Motor neuron (in vitro differentiated cells): Measurements from ENCODE around the gene OPCML. TPM values are rescaled to one million over a fixed set of nuclear protein-coding genes. Genes with fewer than 3 reads are reported as not detected.

Experiments
- ATAC-seq, 8 experiments: fragments of 200-7000 bp; cut with Tn5 transposase; replicated peaks in 6 of 8; 2 replicates each; pipeline ENCODE4 v1.8.0; 2021; ENCODE audit warnings: mild to moderate bottlenecking in 8 of 8, moderate library complexity in 8 of 8
- H3K27ac ChIP-seq, 2 donors: fragments of 250-450 bp; sonication (Bioruptor Pico); 2 replicates each; pipeline ENCODE4 v1.9.0; 2021; ENCODE audit warnings: antibody characterized with exemption in 2 of 2, mild to moderate bottlenecking in 2 of 2, moderate library complexity in 1 of 2
- H3K4me1 ChIP-seq, 2 donors: fragments of 250-450 bp; sonication (Bioruptor Pico); replicated peaks in 1 of 2; 2 replicates each; pipeline ENCODE4 v1.6.1; 2021; ENCODE audit warnings: antibody characterized with exemption in 2 of 2, mild to moderate bottlenecking in 2 of 2, moderate library complexity in 1 of 2
- H3K4me3 ChIP-seq, 5 donors: fragments of 250-450 bp; sonication (Bioruptor Pico); 2 replicates each; pipeline ENCODE4 v1.9.0; 2021; ENCODE audit warnings: antibody characterized with exemption in 5 of 5, mild to moderate bottlenecking in 5 of 5, moderate library complexity in 4 of 5
- WGBS, 10 experiments: fragments of 450-650 bp; shearing (Covaris generic); methylation state at CpG; one replicate each; pipeline ENCODE4 v1.0.0; 2022; 5-methylcytosine and 5-hydroxymethylcytosine counted together
- in situ Hi-C, 9 experiments: fragments of 400-800 bp; cut with MboI; loops; one replicate each; pipeline ENCODE4 v1.15.0; 2021; ENCODE audit warnings: low sequenced_read_pairs in 9 of 9, low pct_unique_long_range_greater_than_20kb in 2 of 9; ENCODE audit not compliant: unreplicated experiment in 9 of 9
- total RNA-seq, 8 experiments: library from RNA; unstranded; fragments of 300-600 nt; gene quantifications; 2 replicates each; pipeline versions ENCODE4 v1.2.3 to v1.2.4, GENCODE V29; 2022

Gene OPCML
- total RNA-seq, 8 experiments from 2014 or later: 0.40 to 20.1 (median 7.2) TPM

DNA sequence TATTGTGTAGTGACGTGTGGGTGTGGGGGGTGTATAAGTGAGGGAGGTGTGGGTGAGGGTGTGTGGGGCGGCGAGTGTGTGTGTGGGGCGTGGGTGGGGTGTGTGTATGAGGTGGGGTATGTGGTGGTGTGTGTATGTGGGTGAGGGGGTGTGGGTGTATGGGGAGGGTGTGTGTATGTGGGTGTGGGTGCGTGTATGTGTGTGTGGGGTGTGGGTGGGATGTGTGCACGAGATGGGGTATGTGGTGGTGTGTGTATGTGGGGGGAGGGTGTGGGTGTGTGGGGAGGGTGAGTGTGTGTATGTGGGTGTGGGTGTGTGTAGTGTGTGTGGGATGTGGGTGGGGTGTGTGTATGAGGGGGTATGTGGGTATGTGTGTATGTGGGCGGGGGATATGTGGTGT lies 205.5 kb downstream of the OPCML start:
- no peak overlapping the region for H3K4me3 ChIP-seq
- in situ Hi-C loops: no loop called here
- no peak for ATAC-seq
- WGBS, 10 experiments: no CpG with 5 or more reads among the region's 7 CpGs
- peaks cover 2 to 12% of the 10 kb centered on the region in 2 donors for H3K4me1 ChIP-seq
- H3K27ac ChIP-seq: no peak overlapping the region

DNA sequence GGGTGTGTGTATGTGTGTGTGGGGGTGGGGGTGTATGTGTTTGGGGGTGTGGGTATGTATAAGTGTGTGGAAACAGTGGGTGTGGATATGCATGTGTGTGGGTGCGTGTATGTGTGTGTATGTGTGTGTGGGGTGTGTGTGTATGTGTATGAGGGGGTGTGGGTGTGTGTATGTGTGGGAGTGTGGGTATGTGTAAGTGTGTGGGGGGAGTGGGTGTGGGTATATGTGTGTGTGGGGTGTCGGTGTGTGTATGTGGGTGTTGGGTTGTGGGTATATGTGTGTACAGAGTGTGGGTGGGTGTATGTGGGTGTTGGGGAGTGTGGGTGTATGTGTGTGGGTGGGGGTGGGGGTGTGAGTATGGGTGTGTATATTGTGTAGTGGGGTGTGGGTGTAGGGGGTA lies 206.0 kb downstream of the OPCML start:
- Histone ChIP-seq H3K4me1 (peaks cover 2 to 12% of the 10 kb centered on the region in 2 donors), H3K4me3 (no peak overlapping the region), H3K27ac (no peak overlapping the region)
- in situ Hi-C loops: no loop called here
- WGBS, 10 experiments: no CpG with 5 or more reads among the region's 2 CpGs
- no peak for ATAC-seq

DNA sequence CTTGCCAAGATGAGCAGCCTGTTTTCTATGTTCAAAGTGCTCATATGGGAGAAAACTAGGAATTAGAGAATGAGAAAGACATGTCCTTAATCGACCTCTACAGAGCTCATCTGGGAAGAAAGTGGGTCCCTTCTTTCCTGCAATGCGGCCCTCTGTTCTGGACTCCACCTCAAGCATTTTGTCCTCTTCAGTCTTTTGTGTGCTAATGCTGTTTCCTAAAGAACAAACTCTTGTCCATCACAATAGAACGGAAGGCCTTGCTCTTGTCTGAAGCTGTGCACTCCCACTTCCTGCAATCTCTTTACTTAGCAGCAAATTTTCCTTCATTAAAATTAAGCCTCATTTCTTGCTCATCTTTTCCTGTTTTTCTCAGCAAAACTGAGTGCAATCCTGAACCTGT lies 206.6 kb downstream of the OPCML start:
- Histone ChIP-seq H3K27ac (no peak overlapping the region), H3K4me3 (no peak overlapping the region), H3K4me1 (peaks cover 2 to 17% of the 10 kb centered on the region in 2 donors)
- ATAC-seq: no peak
- 0 to 100% (median 50%) methylated on average over 1 to 3 of the region's 3 CpGs; no CpG with 5 or more reads in 1 of the 10 experiments for WGBS, 10 experiments
- in situ Hi-C loops: no loop called here

DNA sequence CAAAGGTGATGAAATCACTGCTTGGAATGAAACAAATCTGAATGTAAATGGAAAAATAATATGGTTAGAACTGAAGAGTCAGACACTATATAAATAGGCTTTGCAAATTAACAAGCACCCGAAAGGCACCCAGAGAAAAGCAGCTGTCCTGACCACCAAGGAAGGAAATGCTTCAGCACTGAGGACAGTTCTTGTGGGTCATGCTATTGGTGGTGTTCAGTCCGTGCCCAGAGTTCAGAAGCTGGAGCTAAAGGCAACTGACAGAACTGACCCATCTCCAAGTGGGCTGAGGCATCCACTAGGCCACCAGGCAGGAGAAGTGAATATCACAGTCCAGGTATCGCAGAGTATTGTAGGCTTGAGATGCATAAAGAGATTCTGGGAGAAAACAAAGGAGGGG lies 208.9 kb downstream of the OPCML start:
- 30 to 88% (median 69%) methylated on average over 1 to 3 of the region's 3 CpGs; no CpG with 5 or more reads in 2 of the 10 experiments for WGBS, 10 experiments
- no peak overlapping the region for H3K4me3 ChIP-seq
- no peak overlapping the region for H3K27ac ChIP-seq
- in situ Hi-C loops: no loop called here
- peaks cover 2 to 17% of the 10 kb centered on the region in 2 donors for H3K4me1 ChIP-seq
- ATAC-seq: peak in 5 of 8 experiments; percentile 20 to 61 (median 32)

DNA sequence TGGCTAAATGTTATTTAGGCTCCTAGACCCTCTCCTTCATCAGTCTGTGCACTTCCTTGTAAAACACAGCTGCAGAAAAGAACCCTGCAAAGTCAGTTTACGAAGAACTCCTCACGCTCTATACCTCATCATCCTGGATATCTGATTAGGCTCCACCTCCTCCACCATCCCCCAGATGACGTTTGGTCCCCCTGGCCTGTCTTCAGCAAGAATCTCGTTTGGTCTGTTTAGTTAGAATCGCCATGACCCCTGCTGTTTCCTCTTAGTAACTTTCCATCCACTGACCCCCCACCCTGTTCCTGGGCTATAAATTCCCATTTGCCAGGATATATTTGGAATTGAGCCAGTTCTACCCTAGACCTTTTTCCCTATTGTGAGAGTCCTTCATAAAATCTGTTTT lies 214.1 kb downstream of the OPCML start:
- WGBS, 10 experiments: 8 to 80% (median 49%) methylated on average over 1 to 5 of the region's 5 CpGs; no CpG with 5 or more reads in 4 of the 10 experiments
- H3K27ac ChIP-seq: no peak overlapping the region
- no peak for ATAC-seq
- H3K4me3 ChIP-seq: no peak overlapping the region
- peaks cover 0 to 6% of the 10 kb centered on the region in 2 donors for H3K4me1 ChIP-seq
- in situ Hi-C loops: no loop called here

DNA sequence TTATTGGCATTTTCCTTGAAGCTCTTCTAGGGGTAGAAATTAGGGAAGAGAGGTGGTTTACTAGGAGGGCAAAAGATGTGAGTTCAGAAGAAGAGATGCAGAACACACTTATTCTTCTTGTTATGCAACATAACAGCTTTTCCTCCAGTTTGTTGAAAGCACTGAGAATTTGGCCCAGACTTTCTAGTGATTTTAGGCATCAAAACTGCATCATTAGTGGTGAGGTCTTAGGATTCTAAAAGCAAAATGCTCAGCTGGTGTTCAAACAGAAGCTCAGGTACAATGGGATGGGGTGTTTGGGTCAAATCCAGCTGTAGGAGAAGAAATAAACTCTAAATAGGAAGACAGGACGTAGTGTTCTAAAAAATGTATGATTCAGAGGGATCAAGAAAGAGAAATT lies 221.1 kb downstream of the OPCML start:
- Histone ChIP-seq H3K4me3 (no peak overlapping the region), H3K27ac (no peak overlapping the region), H3K4me1 (peaks cover 0 to under 1% of the 10 kb centered on the region in 2 donors)
- ATAC-seq: no peak
- WGBS, 10 experiments: 0 to 100% (median 45%) methylated on average over 1 of the region's 1 CpG; no CpG with 5 or more reads in 2 of the 10 experiments
- in situ Hi-C loops: no loop called here

DNA sequence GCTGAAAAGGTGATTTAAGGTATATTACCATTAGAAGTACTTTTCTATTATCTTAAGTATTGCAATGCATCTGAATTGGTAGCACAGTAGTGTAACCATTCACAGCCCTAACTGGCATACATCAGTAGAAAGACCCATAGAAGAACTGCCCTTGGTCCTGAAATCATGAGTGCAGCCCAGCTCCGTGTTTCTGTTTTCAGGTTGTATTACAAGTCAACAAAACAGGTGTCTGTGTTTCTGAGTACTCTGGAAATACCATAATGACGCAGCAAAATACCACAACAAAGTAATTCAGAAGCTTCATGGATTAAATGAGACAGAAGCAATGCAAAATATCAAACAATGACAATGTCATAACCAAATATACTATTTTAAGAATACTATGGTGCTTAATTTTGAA lies 226.3 kb downstream of the OPCML start:
- Histone ChIP-seq H3K4me1 (peaks cover 0 to 13% of the 10 kb centered on the region in 2 donors), H3K4me3 (no peak overlapping the region), H3K27ac (no peak overlapping the region)
- in situ Hi-C loops: no loop called here
- 0 to 79% (median 27%) methylated on average over 1 to 2 of the region's 2 CpGs; no CpG with 5 or more reads in 1 of the 10 experiments for WGBS, 10 experiments
- peak in 1 of 8 experiments; percentile 8 for ATAC-seq

DNA sequence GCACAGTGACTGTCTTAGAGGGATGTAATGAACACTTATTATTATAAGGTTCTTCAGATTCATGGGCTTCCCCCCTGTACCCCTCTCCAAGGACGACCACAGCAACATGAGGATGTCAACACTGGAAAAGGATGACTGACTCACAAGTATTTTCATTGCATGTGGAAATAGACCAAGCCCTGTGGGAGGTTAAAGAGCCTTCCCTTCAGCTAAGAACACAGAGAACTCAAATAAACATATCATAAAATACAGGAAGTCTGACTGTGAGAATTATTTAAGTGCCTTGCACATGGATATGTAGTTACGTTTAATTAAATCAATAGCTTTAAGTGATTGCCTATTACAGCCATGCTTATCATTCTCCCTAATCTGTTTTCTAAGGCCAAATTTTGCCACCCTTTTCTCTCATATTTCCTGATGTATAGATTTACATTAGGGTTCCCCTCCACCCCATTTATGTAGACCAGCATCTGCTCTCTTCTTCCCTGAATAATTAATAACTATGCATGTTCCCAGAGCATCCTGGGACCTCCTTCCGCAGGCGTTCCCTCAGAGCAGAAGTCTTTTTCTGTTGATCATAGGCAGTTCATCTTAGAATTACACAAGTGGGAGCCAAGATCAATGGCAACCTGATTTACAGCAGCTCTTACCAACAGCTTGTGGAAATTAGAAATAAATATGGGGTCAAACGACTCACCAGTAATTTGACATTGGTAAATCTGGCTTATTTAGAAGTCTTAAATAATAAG lies 226.9 kb downstream of the OPCML start:
- 4 to 90% (median 55%) methylated on average over 2 to 5 of the region's 5 CpGs; no CpG with 5 or more reads in 1 of the 10 experiments for WGBS, 10 experiments
- Histone ChIP-seq H3K4me3 (no peak overlapping the region), H3K4me1 (peaks cover 0 to 13% of the 10 kb centered on the region in 2 donors), H3K27ac (peak overlapping the region in 1 of 2 donors; percentile 64)
- in situ Hi-C loops: no loop called here
- peak in 5 of 8 experiments; percentile 61 to 91 (median 67) for ATAC-seq

DNA sequence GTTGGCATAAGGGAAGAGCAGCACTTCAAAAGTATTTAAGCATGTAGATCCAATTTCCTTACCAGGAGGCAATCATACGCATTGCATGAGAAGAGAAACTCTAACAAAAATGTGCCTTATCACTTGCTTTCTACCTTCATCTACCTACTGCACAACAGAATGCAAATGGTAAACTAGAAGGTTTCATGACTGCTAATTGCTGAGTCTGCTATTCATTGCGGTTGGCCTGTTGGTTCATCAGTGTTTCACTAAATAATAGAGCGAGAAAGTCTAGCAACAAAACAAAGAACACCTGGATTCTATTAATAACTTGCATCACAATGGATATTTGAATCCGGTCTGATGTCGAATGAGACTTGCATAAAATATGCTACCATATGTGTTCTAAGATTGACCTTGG lies 229.0 kb downstream of the OPCML start:
- WGBS, 10 experiments: 0 to 100% (median 89%) methylated on average over 2 to 5 of the region's 5 CpGs; no CpG with 5 or more reads in 1 of the 10 experiments
- no peak overlapping the region for H3K4me3 ChIP-seq
- ATAC-seq: no peak
- in situ Hi-C loops: no loop called here
- no peak overlapping the region for H3K27ac ChIP-seq
- peaks cover 0 to 13% of the 10 kb centered on the region in 2 donors for H3K4me1 ChIP-seq

DNA sequence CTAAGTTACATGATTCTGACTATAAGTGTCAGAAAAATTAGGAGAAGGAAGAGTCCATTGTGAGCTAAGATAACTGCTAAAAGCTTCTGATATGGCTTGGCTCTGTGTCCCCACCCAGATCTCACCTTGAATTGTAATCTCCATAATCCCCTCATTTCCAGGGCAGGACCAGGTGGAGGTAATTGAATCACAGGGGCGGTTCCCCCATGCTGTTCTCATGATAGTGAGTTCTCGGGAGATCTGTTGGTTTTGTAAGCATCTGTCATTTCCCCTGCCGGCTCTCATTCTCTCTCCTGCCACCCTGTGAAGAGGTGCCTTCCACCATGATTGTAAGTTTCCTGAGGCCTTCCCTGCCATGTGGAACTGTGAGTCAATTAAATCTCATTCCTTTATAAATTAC lies 230.2 kb downstream of the OPCML start:
- ATAC-seq: no peak
- Histone ChIP-seq H3K4me3 (no peak overlapping the region), H3K4me1 (peaks cover 0 to 13% of the 10 kb centered on the region in 2 donors), H3K27ac (no peak overlapping the region)
- 8 to 100% (median 75%) methylated on average over 1 to 3 of the region's 3 CpGs; no CpG with 5 or more reads in 2 of the 10 experiments for WGBS, 10 experiments
- in situ Hi-C loops: no loop called here

DNA sequence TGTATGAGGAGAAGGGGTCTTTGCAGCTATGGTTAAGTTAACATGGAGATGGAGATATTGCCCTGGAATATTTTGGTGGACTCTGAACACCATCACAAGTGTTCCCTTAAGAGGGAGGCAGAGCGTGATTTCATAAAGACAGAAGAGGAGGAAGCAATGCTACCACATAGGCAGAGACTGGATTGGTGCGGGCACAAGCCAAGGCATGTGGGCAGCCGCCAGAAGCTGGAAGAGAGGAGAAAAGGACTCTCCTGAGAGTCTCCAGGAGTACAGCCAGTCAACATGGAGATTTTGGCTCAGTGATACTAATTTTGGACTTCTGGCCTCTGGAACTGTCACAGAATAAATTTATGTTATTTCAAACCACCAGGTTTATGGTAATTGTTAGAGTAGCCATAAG lies 231.6 kb downstream of the OPCML start:
- Histone ChIP-seq H3K4me1 (peaks cover 0 to 8% of the 10 kb centered on the region in 2 donors), H3K27ac (no peak overlapping the region), H3K4me3 (no peak overlapping the region)
- in situ Hi-C loops: no loop called here
- 0 to 100% (median 65%) methylated on average over 1 to 3 of the region's 3 CpGs; no CpG with 5 or more reads in 2 of the 10 experiments for WGBS, 10 experiments
- ATAC-seq: no peak

DNA sequence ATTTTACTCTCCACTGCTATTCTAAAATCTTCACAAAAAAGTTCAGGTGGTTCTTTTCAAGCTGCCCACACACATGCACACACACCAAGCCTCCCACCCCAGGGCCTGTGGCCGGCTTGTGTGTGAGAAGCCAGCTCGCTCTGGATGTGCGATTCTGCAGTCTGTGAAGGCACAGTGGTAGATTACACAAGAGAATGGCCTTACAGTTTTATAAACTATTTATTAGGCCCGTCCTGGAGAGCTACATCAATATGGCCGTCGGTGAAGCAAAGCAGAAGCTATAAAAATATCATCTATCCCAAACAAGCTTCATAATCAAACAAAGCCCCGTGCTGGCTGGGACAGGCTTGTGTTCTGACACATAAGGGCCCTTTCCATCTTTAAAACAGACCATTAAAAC lies 240.5 kb downstream of the OPCML start:
- ATAC-seq: peak in 3 of 8 experiments; percentile 26 to 65 (median 38)
- in situ Hi-C loops: no loop called here
- 0 to 100% (median 62%) methylated on average over 1 to 6 of the region's 7 CpGs; no CpG with 5 or more reads in 1 of the 10 experiments for WGBS, 10 experiments
- Histone ChIP-seq H3K4me1 (peaks cover 4 to 10% of the 10 kb centered on the region in 2 donors), H3K27ac (no peak overlapping the region), H3K4me3 (no peak overlapping the region)

DNA sequence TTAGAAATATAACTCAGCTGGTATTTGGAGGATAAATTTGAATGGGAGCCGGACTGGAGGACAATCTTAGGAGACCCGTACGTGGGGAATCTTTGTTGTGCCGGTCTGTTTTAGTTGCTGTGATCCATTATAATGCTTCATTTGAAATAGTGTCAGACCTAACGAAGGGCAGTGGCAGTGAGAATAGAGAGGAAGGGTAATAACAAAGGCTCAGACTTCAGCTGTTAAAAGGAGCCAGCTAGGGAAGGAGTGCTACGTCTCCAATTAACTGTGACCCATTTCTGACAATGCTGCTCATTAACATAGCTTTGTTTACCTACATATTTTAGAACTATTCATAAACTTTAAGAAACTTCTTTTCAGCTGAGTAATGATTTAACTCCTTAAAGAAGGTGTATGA lies 246.9 kb downstream of the OPCML start:
- ATAC-seq: no peak
- no peak overlapping the region for H3K4me3 ChIP-seq
- H3K27ac ChIP-seq: no peak overlapping the region
- 11 to 60% (median 27%) methylated on average over 1 to 6 of the region's 6 CpGs; no CpG with 5 or more reads in 1 of the 10 experiments for WGBS, 10 experiments
- H3K4me1 ChIP-seq: peaks cover 2 to 6% of the 10 kb centered on the region in 2 donors
- in situ Hi-C loops: no loop called here
